Breast epithelium (tissue), 4 donors: ENCODE data around the gene WDR47. TPM values are rescaled to one million over a fixed set of nuclear protein-coding genes. Genes with fewer than 3 reads are reported as not detected.

ENCODE experiments used
- DNase-seq, 2 donors: peaks; one replicate each; pipeline ENCODE4 v3.0.0-alpha.2; 2019; ENCODE audit warnings: low spot score in 2 of 2
- H3K27ac ChIP-seq, 2 donors: fragments of 200-600 bp; sonication (generic) in 1 of 2; one replicate each; pipeline ENCODE4 v1.5.1; 2016 to 2019; ENCODE audit warnings: mild to moderate bottlenecking in 1 of 2
- H3K27me3 ChIP-seq, 2 donors: fragments of 200-600 bp; sonication (generic) in 1 of 2; one replicate each; pipeline versions ENCODE4 v1.5.1 to v1.6.0; 2017 to 2019; ENCODE audit warnings: control low read depth in 1 of 2, mild to moderate bottlenecking in 1 of 2
- H3K36me3 ChIP-seq: fragments of 200-600 bp; one replicate; pipeline ENCODE4 v1.5.1; 2019
- H3K4me1 ChIP-seq, 2 donors: fragments of 200-600 bp; sonication (generic); one replicate each; pipeline ENCODE4 v1.5.1; 2016 to 2019; ENCODE audit warnings: control low read depth in 1 of 2
- H3K4me3 ChIP-seq, 3 donors: fragments of 200-600 bp; sonication (generic); 1 replicate in 2 of 3; 2 replicates in 1 of 3; pipeline ENCODE4 v1.5.1; 2016 to 2019; ENCODE audit warnings: mild to moderate bottlenecking in 3 of 3, moderate library complexity in 2 of 3
- H3K9me3 ChIP-seq, 2 donors: fragments of 200-600 bp; sonication (generic) in 1 of 2; one replicate each; pipeline ENCODE4 v1.5.1; 2016 to 2019; ENCODE audit warnings: control low read depth in 1 of 2
- CTCF ChIP-seq, 3 donors: fragments of 450-650 bp; IDR thresholded peaks; one replicate each; pipeline ENCODE4 v1.5.1; 2016 to 2017; ENCODE audit warnings: antibody characterized with exemption in 3 of 3, mild to moderate bottlenecking in 3 of 3, moderate library complexity in 3 of 3
- POLR2A ChIP-seq: fragments of 450-650 bp; IDR thresholded peaks from one replicate; pipeline ENCODE4 v1.6.1; 2016; ENCODE audit warnings: antibody characterized with exemption, mild to moderate bottlenecking, moderate library complexity
- POLR2AphosphoS5 ChIP-seq, 3 donors: sonication (generic); formaldehyde crosslinking; IDR thresholded peaks; one replicate each; pipeline ENCODE4 v1.6.1; 2017; ENCODE audit warnings: antibody characterized with exemption in 3 of 3
- intact Hi-C: fragments of 100-400 bp; cut with DNase I; formaldehyde crosslinking; loops from one replicate; pipeline ENCODE4 v1.15.1; 2023; ENCODE audit warnings: low total_unique reads
- total RNA-seq, 3 donors: library from RNA; depleted of rRNA; stranded (reverse); fragments of >200 nt; gene quantifications; one replicate each; pipeline ENCODE4 v1.1.0, GENCODE V29; 2016

WDR47 gene
- total RNA-seq, 3 donors from 2014 or later = 12.3 to 16.8 (median 13.8) TPM

DNA sequence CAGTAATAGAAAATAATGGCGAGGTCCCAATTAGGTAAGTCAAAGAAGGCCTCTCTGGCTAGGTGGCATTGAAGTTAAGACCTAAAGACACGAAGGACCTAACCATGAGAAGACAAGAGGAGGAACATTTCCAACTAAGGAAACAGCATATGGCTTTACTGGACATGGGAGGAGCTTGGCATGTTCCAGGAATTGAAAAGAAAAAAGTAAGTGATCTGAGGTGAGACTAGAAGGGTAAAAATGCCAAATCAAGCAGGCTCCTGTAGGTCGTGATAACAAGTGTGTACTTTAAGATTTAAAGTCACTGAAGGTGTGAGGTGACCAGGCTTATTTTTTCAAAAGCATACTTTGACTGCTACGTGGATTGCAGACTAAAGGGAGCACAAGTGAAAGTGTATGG is 65.2 kb downstream of the WDR47 start:
- no peaks in the 10 kb centered on the region for H3K9me3 ChIP-seq
- no peak for DNase-seq
- H3K4me1 ChIP-seq = no peaks in the 10 kb centered on the region
- no peak for TF ChIP-seq POLR2A
- TF ChIP-seq POLR2AphosphoS5 (IDR thresholded peaks at IDR 0.05) = no peak
- no peak for TF ChIP-seq CTCF (IDR thresholded peaks at IDR 0.05)
- no peaks in the 10 kb centered on the region for H3K27me3 ChIP-seq
- H3K27ac ChIP-seq = no peak overlapping the region
- H3K36me3 ChIP-seq = peaks cover 4% of the 10 kb centered on the region
- intact Hi-C loops = no loop called here
- no peak overlapping the region for H3K4me3 ChIP-seq

DNA sequence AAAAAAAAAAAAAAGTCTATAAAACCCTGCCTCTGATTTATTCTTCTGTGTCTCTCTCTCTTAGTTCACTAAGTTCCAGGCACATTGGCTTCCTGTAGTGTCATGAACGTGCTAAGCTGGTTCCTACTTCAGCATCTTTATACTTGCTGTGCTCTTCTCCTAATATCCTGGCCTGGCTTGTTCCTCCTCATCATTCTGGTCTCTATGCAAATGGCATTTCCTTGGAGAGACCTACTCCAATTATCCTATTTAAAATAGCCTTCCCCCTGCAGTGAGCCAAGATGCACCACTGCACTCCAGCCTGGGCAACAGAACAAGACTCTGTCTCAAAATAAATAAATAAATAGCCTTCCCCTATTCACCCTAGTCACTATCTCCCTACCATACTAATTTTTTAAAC is 69.0 kb downstream of the WDR47 start:
- no peaks in the 10 kb centered on the region for H3K9me3 ChIP-seq
- H3K36me3 ChIP-seq = no peaks in the 10 kb centered on the region
- H3K4me1 ChIP-seq = no peaks in the 10 kb centered on the region

GRCh38 chr1:108969346-108969745 is 72.6 kb downstream of the WDR47 start:
- DNase-seq = no peak
- Histone ChIP-seq H3K27me3 (no peaks in the 10 kb centered on the region), H3K27ac (no peak overlapping the region), H3K9me3 (no peaks in the 10 kb centered on the region), H3K4me3 (no peak overlapping the region), H3K36me3 (no peaks in the 10 kb centered on the region), H3K4me1 (no peaks in the 10 kb centered on the region)
- no peak for TF ChIP-seq CTCF (IDR thresholded peaks at IDR 0.05)
- intact Hi-C loops = loop anchor here (10.0 kb wide), 1 partner anchor 145 kb away; the partner anchor contains the start of gene ELAPOR1

More for the DNA sequence above, 69.0 kb downstream of the WDR47 start:
- H3K27me3 ChIP-seq = no peaks in the 10 kb centered on the region
- no peak for TF ChIP-seq POLR2A
- TF ChIP-seq CTCF (IDR thresholded peaks at IDR 0.05) = no peak
- TF ChIP-seq POLR2AphosphoS5 (IDR thresholded peaks at IDR 0.05) = no peak
- H3K27ac ChIP-seq = no peak overlapping the region
- intact Hi-C loops = no loop called here
- H3K4me3 ChIP-seq = no peak overlapping the region
- no peak for DNase-seq

- TF ChIP-seq CTCF (IDR thresholded peaks at IDR 0.05) = no peak
- TF ChIP-seq POLR2A = peak; percentile 68
- peak in 2 of 3 donors; percentile 75 to 91 for TF ChIP-seq POLR2AphosphoS5 (IDR thresholded peaks at IDR 0.05)
- H3K36me3 ChIP-seq = no peaks in the 10 kb centered on the region
- intact Hi-C loops = loop anchor here (10.0 kb wide), 1 partner anchor 152 kb away; the partner anchor contains the start of gene ELAPOR1
- DNase-seq = peak; percentile 91 to 92
- H3K9me3 ChIP-seq = no peaks in the 10 kb centered on the region
- peak within 1 kb of the TSS; percentile 71 to 94 (median 86) for H3K4me3 ChIP-seq
- no peaks in the 10 kb centered on the region for H3K4me1 ChIP-seq
- peak within 1 kb of the TSS; percentile 99 for H3K27ac ChIP-seq
- H3K27me3 ChIP-seq = no peaks in the 10 kb centered on the region
Observed at GRCh38 chr1:108963052-108963686, 78.7 kb downstream of the WDR47 start, which contains the start of gene CLCC1. TSS of gene CLCC1 (minus strand) at chr1:108963484. CDS start at chr1:108950437, 13,047 bp downstream.

DNA sequence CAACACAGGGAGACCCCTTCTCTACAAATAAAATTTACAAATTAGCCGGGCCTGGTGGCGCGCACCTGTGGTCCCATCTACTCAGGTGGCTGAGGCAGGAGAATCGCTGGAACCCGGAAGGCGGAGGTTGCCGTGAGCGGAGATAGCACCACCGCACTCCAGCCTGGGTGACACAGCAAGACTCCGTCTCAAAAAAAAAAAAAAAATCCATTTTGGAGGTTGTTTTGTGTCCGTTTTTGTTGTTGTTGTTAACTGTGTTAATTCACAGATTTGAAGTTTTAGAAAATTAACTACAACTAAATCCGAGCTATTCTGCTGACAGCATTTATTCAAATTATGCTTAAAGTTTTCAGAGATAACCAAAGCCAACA is 79.2 kb downstream of the WDR47 start:
- peak in 1 of 2 donors; percentile 43 for DNase-seq
- H3K36me3 ChIP-seq = no peaks in the 10 kb centered on the region

More for the DNA sequence above, 79.2 kb downstream of the WDR47 start:
- TF ChIP-seq POLR2AphosphoS5 (IDR thresholded peaks at IDR 0.05) (no peak), CTCF (IDR thresholded peaks at IDR 0.05) (no peak)
- H3K4me1 ChIP-seq = no peaks in the 10 kb centered on the region
- H3K4me3 ChIP-seq = peak overlapping the region; percentile 71 to 94 (median 86)
- intact Hi-C loops = loop anchor here (10.0 kb wide), 1 partner anchor 152 kb away; the partner anchor contains the start of gene ELAPOR1
- H3K27ac ChIP-seq = peak overlapping the region; percentile 99
- no peaks in the 10 kb centered on the region for H3K9me3 ChIP-seq
- H3K27me3 ChIP-seq = no peaks in the 10 kb centered on the region
